ENCODE data around the gene SWAP70. TPM values are rescaled to one million over a fixed set of nuclear protein-coding genes. Genes with fewer than 3 reads are reported as not detected.
"Not testable (repeated sequence)": the region's sequence is repeated elsewhere in the genome, so short reads cannot be mapped to it uniquely, and the experiment has no call there.

Gene SWAP70
- total RNA-seq, 1 experiment from 2014 or later = 13.0 TPM

GRCh38 chr11:9693801-9694553, 30.1 kb downstream of the SWAP70 start:
- H3K4me1 Mint-ChIP-seq (ENCODE audit: insufficient read depth, unreplicated experiment) = peaks cover 13% of the 10 kb centered on the region
- ChIA-PET POLR2A (interaction anchor here (1.0 to 1.8 kb wide), 3 partner anchors 10 to 125 kb away, joined by 3 to 4 read pairs (median 4); partner anchors contain the start of gene WEE1), CTCF (interaction anchor here (0.7 kb wide), 1 partner anchor 24 kb away, joined by 3 read pairs; no protein-coding TSS in a partner anchor)
- H3K27me3 Mint-ChIP-seq (ENCODE audit: insufficient read depth, unreplicated experiment) = no peaks in the 10 kb centered on the region
- no TSS peak for BruUV-seq (replicated peaks)
- H3K36me3 Mint-ChIP-seq (ENCODE audit: insufficient read depth, unreplicated experiment) = peaks cover 30% of the 10 kb centered on the region
- H3K27ac Mint-ChIP-seq (ENCODE audit: low read depth, unreplicated experiment) = no peak overlapping the region
- TF ChIP-seq CTCF (IDR thresholded peaks at IDR 0.05; ENCODE audit: unreplicated experiment) = no peak
- DNase-seq (ENCODE audit: unreplicated experiment) = no peak
- intact Hi-C loops (cut with micrococcal nuclease) = no loop called here
- no peak overlapping the region for H3K4me3 Mint-ChIP-seq (ENCODE audit: unreplicated experiment)
- no peaks in the 10 kb centered on the region for H3K9me3 Mint-ChIP-seq (ENCODE audit: unreplicated experiment)

- DNase-seq (ENCODE audit: unreplicated experiment); intact Hi-C loops (cut with micrococcal nuclease); BruUV-seq (replicated peaks); POLR2A ChIA-PET; H3K4me3 Mint-ChIP-seq (ENCODE audit: unreplicated experiment); H3K9me3 Mint-ChIP-seq (ENCODE audit: unreplicated experiment); H3K27ac Mint-ChIP-seq (ENCODE audit: low read depth, unreplicated experiment); H3K27me3 Mint-ChIP-seq (ENCODE audit: insufficient read depth, unreplicated experiment): not testable (repeated sequence)
- peaks cover 14% of the 10 kb centered on the region for H3K4me1 Mint-ChIP-seq (ENCODE audit: insufficient read depth, unreplicated experiment)
- peaks cover 30% of the 10 kb centered on the region for H3K36me3 Mint-ChIP-seq (ENCODE audit: insufficient read depth, unreplicated experiment)
- CTCF ChIA-PET = interaction anchor here (0.7 kb wide), 1 partner anchor 65 kb away, joined by 3 read pairs; no protein-coding TSS in a partner anchor
Observed at GRCh38 chr11:9695228-9695627, 31.4 kb downstream of the SWAP70 start.

- Mint-ChIP-seq H3K4me3 (ENCODE audit: unreplicated experiment) (no peak overlapping the region), H3K27ac (ENCODE audit: low read depth, unreplicated experiment) (no peak overlapping the region), H3K4me1 (ENCODE audit: insufficient read depth, unreplicated experiment) (peaks cover 5% of the 10 kb centered on the region), H3K36me3 (ENCODE audit: insufficient read depth, unreplicated experiment) (peaks cover 30% of the 10 kb centered on the region), H3K9me3 (ENCODE audit: unreplicated experiment) (no peaks in the 10 kb centered on the region), H3K27me3 (ENCODE audit: insufficient read depth, unreplicated experiment) (no peaks in the 10 kb centered on the region)
- intact Hi-C loops (cut with micrococcal nuclease) = no loop called here
- CTCF ChIA-PET = no interaction called here
- no peak for DNase-seq (ENCODE audit: unreplicated experiment)
- no TSS peak for BruUV-seq (replicated peaks)
- TF ChIP-seq CTCF (IDR thresholded peaks at IDR 0.05; ENCODE audit: unreplicated experiment) = no peak
- POLR2A ChIA-PET = no interaction called here
Observed at GRCh38 chr11:9697766-9698165, 33.9 kb downstream of the SWAP70 start.

GRCh38 chr11:9700105-9700801, 36.4 kb downstream of the SWAP70 start:
- intact Hi-C loops (cut with micrococcal nuclease) = no loop called here
- Mint-ChIP-seq H3K4me3 (ENCODE audit: unreplicated experiment) (no peak overlapping the region), H3K36me3 (ENCODE audit: insufficient read depth, unreplicated experiment) (peaks cover 25% of the 10 kb centered on the region), H3K27me3 (ENCODE audit: insufficient read depth, unreplicated experiment) (no peaks in the 10 kb centered on the region), H3K4me1 (ENCODE audit: insufficient read depth, unreplicated experiment) (peaks cover 5% of the 10 kb centered on the region), H3K9me3 (ENCODE audit: unreplicated experiment) (no peaks in the 10 kb centered on the region), H3K27ac (ENCODE audit: low read depth, unreplicated experiment) (no peak overlapping the region)
- no peak for TF ChIP-seq CTCF (IDR thresholded peaks at IDR 0.05; ENCODE audit: unreplicated experiment)
- ChIA-PET POLR2A (no interaction called here), CTCF (interaction anchor here (0.6 kb wide), 2 partner anchors 267 to 954 kb away, joined by 3 to 6 read pairs; no protein-coding TSS in a partner anchor)
- no TSS peak for BruUV-seq (replicated peaks)
- no peak for DNase-seq (ENCODE audit: unreplicated experiment)
